Activated T-cell treated with anti-CD3 and anti-CD28 coated beads, Interleukin-2, amount 50 U/mL, for 4 hours (primary cell): ENCODE results near the gene CCDC33. TPM values are rescaled to one million over a fixed set of nuclear protein-coding genes. Genes with fewer than 3 reads are reported as not detected.

Experiments used
- ATAC-seq, 2 donors: fragments of 200-7000 bp; cut with Tn5 transposase; one replicate each; pipeline ENCODE4 v1.10.0; 2021
- DNase-seq: peaks from one replicate; pipeline ENCODE4 v3.0.0-alpha.2; 2020
- H3K27me3 Mint-ChIP-seq: one replicate; pipeline ENCODE4 v1.8.0; 2021; ENCODE audit warnings: low read depth, mixed read lengths
- H3K36me3 Mint-ChIP-seq: one replicate; pipeline ENCODE4 v1.8.0; 2022; ENCODE audit warnings: mixed read lengths; ENCODE audit not compliant: insufficient read depth
- H3K4me1 Mint-ChIP-seq: one replicate; pipeline ENCODE4 v1.8.0; 2021; ENCODE audit warnings: low read depth, mixed read lengths
- H3K4me3 Mint-ChIP-seq: one replicate; pipeline ENCODE4 v1.8.0; 2021; ENCODE audit warnings: mild to moderate bottlenecking, moderate library complexity, mixed read lengths
- H3K9me3 Mint-ChIP-seq: one replicate; pipeline ENCODE4 v1.8.0; 2021; ENCODE audit warnings: mixed read lengths
- total RNA-seq, 3 donors: library from RNA; stranded (reverse); gene quantifications; one replicate each; pipeline ENCODE4 v1.2.1, GENCODE V29; 2021

Gene CCDC33
- total RNA-seq, 3 donors from 2014 or later = not detected

DNA sequence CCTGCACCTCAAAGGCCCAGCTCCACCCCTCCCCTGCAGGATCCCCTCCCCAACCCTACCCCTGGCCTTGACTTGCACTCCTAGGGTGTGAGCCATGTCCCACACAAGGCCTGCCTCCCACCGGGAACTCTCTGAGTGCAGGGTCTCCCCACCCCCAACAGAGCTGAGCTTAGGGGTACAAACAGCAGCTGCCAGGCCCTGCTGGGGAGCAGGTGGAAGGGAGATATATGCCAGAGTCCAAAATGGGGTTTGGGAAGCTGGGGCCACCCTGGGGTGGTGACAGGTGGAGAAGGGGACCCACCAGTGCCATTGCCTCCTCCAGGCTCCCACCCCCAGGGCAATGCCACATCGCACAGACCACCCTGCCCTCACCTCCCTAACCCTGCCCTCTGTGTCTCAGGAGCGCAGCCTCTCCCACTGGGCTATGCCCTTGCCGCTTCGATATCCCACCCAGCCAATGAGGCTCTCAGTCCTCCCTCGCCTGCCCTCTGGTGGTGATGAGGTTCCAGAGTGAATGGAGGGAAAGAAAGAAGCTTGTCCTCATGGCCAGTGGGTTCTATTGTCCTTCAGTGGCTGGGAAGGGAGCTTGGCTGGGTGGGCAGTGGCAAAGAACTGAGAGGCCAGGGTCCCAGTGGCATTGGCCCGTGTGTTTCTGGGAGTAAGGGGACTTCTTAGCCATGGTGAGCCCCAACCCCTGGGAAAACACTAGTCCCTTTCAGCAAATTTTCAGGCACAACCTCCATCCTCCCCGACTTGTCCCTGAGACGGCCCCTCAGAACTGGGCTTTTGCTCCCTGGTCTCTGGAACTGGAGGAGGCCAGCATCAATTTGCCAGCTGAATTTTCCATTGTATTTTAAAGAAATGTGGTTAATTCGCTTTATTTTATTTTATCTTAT is 84.5 kb downstream of the CCDC33 start:
- Mint-ChIP-seq H3K4me1 (peaks cover 6% of the 10 kb centered on the region), H3K9me3 (no peaks in the 10 kb centered on the region), H3K27me3 (peaks cover 6% of the 10 kb centered on the region), H3K36me3 (no peaks in the 10 kb centered on the region), H3K4me3 (no peak overlapping the region)
- DNase-seq = peak; percentile 35
- ATAC-seq = no peak

DNA sequence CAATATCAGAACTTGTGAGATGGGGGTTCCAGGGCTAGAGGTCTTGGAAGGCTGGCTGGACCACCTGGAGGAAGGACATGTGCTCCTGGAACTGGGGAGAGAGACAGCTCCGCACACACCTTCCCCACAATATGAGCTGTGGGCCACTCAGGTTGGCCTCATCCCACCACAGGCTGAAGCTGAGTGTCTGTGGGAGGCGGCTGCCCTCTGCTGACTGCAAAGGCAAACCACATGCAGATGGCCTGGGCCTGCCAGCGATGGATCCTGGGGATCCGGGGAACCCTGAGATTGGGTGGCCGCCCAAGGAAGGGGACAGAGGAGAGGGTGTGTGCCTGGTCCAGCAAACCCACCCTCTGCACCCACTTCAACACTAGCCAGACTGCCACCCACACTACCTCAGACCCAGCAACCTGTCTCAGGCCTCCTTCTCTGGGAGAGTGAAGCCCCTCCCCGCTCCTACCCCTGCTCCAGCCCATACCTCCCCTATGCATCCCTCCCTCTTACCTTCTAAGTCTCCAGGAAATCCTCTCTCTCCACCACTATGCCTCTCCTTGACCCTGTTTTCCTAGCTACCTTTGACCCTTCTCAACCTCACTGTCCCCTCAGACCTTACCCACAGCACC is 86.5 kb downstream of the CCDC33 start:
- ATAC-seq (peak; percentile 78 to 82), DNase-seq (peak; percentile 36)
- Mint-ChIP-seq H3K4me3 (no peak overlapping the region), H3K36me3 (no peaks in the 10 kb centered on the region), H3K9me3 (no peaks in the 10 kb centered on the region), H3K4me1 (peaks cover 4% of the 10 kb centered on the region), H3K27me3 (peaks cover 6% of the 10 kb centered on the region)

DNA sequence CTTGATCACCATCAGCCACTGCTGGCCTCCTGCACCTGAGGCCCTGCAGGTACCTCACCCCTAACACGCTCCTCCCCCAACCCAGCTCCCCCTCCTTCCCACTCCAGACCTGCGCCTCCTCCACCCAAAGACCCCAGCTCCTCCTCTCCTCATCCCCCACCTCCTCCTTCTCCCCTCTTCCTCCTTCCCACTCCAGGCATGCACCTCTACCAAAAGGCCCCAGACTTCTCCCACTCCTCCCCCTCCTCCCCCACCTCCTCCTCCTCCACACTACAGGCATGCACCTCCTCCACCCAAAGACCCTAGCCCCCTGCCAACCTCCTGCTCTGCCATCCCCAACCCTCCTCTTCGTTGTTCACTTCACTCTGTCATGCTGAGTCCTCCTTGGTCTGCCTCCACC is 88.6 kb downstream of the CCDC33 start:
- H3K9me3 Mint-ChIP-seq = no peaks in the 10 kb centered on the region
- H3K27me3 Mint-ChIP-seq = peaks cover 6% of the 10 kb centered on the region
- H3K4me3 Mint-ChIP-seq = no peak overlapping the region
- no peak for ATAC-seq
- no peaks in the 10 kb centered on the region for H3K36me3 Mint-ChIP-seq
- H3K4me1 Mint-ChIP-seq = peaks cover 9% of the 10 kb centered on the region
- no peak for DNase-seq

DNA sequence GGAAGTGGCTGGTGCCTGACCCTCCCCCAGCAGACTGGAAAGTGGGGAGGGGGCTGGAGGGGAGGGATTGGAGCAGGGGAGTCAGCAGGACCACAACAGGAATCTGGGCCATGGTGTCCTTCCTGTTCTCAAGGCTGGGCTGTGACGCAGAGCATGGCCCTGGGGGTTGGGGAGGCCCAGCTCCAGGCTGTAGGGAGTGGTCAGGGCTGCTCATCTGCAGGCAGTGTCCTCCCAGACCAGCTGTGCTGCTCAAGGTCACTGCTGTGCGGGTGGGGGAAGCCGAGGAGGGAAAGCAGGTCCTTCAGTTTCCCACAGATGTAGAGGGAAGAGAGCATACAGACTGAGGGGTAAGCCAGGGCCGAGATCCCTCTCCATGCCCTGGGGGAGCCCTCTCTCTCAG is 90.6 kb downstream of the CCDC33 start:
- peaks cover 6% of the 10 kb centered on the region for H3K27me3 Mint-ChIP-seq

DNA sequence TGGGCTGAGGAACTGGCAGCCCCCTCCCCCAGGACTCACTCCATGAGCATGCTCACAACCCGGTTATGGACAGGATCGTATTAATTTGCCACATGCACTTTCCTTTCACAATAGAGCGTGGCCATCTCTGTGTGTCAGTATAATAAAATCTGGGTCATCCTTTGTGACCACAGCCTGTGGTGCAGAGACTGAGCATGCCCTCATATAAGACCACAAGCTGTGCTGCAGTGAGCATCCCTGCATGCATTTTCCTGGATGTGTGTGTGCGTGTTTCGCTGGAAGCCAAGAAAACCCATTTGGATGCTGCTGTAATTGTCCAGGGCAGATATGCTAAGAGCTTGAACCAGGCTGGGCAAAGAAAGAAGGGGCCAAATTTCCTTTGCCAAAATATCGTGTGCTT is 91.6 kb downstream of the CCDC33 start:
- H3K4me3 Mint-ChIP-seq = no peak overlapping the region
- ATAC-seq (no peak), DNase-seq (no peak)
- H3K4me1 Mint-ChIP-seq = peaks cover 5% of the 10 kb centered on the region
- peaks cover 6% of the 10 kb centered on the region for H3K27me3 Mint-ChIP-seq
- H3K9me3 Mint-ChIP-seq = no peaks in the 10 kb centered on the region
- no peaks in the 10 kb centered on the region for H3K36me3 Mint-ChIP-seq

More for the DNA sequence above, 90.6 kb downstream of the CCDC33 start:
- Mint-ChIP-seq H3K36me3 (no peaks in the 10 kb centered on the region), H3K9me3 (no peaks in the 10 kb centered on the region), H3K4me1 (peaks cover 5% of the 10 kb centered on the region), H3K4me3 (no peak overlapping the region)
- DNase-seq (no peak), ATAC-seq (no peak)

DNA sequence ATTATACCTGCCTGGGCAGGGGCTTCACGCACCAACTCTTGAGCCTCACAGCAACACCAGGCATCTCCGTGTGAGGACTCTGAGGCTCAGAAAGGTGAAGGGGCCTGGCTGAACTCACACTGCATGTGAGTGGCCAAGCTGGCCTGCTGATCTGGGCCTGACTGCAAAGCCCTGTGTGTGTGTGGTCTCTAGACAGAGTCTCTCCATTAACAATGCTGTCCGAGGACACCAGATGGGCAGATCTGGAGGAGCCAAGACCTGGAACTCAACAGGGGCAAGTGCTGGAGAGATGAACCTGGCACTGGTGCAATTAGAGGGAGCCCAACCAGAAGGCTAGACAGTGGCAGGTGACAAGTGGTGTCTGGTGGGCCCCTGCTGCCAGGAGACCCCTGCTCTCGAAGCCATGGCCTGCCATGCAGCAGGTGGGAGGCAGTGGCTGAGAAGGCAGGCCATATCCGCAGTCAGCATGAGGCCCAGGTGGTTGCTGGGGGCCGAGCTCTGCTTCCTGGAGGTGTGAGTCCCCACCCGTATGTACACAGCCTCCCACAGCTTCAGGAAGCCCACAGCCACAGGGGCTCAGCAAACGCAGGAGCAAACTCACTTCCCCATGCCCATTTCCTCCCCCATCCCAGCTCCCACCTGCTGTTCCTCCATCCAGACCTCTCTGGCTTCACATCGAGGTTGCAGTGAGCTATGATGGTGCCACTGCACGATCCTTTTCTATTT is 92.4 kb downstream of the CCDC33 start:
- peaks cover 5% of the 10 kb centered on the region for H3K4me1 Mint-ChIP-seq
- ATAC-seq (no peak), DNase-seq (no peak)
- peaks cover 4% of the 10 kb centered on the region for H3K27me3 Mint-ChIP-seq
- H3K9me3 Mint-ChIP-seq = no peaks in the 10 kb centered on the region
- H3K4me3 Mint-ChIP-seq = no peak overlapping the region
- H3K36me3 Mint-ChIP-seq = no peaks in the 10 kb centered on the region

DNA sequence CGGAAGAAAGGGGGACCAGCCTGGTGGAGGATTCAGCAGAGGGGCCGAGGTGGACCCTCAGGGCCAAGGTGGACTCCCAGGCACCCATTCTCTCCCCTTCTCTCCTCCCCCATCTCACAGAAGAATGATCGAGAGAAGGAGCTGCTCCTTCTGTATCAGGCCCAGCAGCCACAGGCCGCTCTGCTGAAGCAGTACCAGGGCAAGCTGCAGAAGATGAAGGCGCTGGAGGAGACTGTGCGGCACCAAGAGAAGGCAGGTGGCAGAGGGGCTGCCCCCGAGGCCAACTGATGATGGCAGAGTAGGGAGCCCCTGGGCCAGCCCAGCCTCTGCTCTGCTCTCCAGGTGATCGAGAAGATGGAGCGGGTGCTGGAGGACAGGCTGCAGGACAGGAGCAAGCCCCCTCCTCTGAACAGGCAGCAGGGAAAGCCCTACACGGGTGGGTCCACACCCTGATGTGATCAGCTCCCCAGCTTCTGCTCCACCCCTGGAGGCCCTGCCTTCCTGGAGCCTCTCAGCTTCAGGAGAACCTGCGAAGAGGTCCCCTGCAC is 94.8 kb downstream of the CCDC33 start:
- H3K27me3 Mint-ChIP-seq = no peaks in the 10 kb centered on the region
- ATAC-seq (no peak), DNase-seq (no peak)
- H3K9me3 Mint-ChIP-seq = no peaks in the 10 kb centered on the region
- no peak overlapping the region for H3K4me3 Mint-ChIP-seq
- no peaks in the 10 kb centered on the region for H3K36me3 Mint-ChIP-seq
- H3K4me1 Mint-ChIP-seq = peaks cover 5% of the 10 kb centered on the region

DNA sequence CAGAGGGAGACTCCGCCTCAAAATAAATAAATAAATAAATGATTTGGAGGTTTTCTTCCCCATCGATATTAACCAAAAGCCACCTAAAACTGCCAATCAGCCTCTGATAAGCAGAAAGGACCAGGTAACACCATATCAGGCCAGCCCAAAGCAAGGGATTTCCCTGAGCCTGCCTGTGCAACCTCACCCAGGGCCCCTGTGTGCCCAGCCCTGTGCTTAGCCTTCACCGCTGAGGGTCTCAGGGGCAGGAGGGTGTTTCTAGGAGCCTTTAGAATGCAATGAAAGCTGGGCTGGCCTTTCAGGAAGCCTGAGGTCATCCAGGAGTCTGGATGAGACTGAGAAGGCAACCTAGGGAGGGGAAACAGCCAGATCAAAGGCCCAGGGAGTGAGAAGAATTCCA is 95.9 kb downstream of the CCDC33 start:
- DNase-seq (no peak), ATAC-seq (no peak)
- H3K27me3 Mint-ChIP-seq = no peaks in the 10 kb centered on the region
- no peaks in the 10 kb centered on the region for H3K36me3 Mint-ChIP-seq
- no peak overlapping the region for H3K4me3 Mint-ChIP-seq
- H3K9me3 Mint-ChIP-seq = no peaks in the 10 kb centered on the region
- peaks cover 5% of the 10 kb centered on the region for H3K4me1 Mint-ChIP-seq

DNA sequence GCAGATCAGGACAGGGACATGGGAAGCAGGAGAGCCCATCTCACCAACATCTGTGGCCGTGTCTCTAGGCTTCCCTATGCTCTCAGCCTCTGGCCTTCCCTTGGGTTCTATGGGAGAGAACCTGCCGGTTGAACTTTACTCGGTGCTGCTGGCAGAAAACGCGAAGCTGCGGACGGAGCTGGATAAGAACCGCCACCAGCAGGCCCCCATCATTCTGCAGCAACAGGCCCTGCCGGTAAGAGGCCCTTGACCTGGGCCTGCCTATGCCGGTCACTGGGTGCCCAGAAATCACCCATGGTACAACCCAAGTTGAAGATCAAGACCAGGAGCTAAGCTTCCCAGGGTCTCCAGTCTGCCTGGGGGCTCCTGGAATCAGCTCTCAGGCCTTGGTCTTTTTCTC is 96.5 kb downstream of the CCDC33 start:
- H3K36me3 Mint-ChIP-seq = no peaks in the 10 kb centered on the region
- peaks cover 5% of the 10 kb centered on the region for H3K4me1 Mint-ChIP-seq
- no peaks in the 10 kb centered on the region for H3K27me3 Mint-ChIP-seq
- no peak overlapping the region for H3K4me3 Mint-ChIP-seq
- ATAC-seq (no peak), DNase-seq (no peak)
- H3K9me3 Mint-ChIP-seq = no peaks in the 10 kb centered on the region

DNA sequence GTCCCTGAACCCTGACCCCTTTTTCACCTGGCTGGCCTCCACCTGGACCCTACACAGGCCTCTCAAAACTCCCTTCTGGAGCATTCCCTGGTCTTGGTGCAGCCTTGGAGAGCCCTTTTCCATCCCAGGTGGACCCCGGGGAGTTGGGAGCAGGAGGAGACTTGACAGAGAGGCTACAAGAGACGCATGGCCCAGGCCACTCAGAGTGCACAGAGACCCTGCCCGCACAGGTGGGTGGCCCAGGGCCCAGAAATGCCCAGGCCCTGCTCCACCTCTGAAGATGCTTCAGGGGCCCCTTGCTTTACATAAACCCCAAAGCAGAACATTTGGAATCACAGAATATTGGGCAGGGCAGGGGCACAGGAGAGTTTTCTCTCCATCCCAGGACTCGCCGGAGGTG is 97.0 kb downstream of the CCDC33 start:
- Mint-ChIP-seq H3K4me1 (peaks cover 4% of the 10 kb centered on the region), H3K27me3 (no peaks in the 10 kb centered on the region), H3K4me3 (no peak overlapping the region), H3K36me3 (no peaks in the 10 kb centered on the region), H3K9me3 (no peaks in the 10 kb centered on the region)
- ATAC-seq (no peak), DNase-seq (no peak)

DNA sequence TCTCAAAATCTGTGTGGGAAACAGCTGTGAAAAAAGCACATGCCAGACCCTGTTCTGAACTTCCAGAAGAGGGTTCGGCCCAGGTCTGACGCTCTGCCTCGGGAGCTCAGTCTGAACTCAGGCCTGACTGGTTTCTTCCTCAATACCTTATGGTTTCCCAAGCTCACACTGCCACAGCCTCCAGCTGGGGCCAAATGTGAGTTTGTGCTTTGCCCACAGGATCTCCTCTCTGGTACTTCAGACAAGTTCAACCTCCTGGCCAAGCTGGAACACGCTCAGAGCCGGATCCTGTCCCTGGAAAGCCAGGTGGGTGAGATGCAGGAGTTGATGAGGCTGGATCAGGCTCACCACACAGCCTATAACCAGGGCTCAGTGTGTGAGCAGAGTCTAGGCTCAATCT is 97.5 kb downstream of the CCDC33 start:
- no peak for DNase-seq
- no peak for ATAC-seq
- H3K4me1 Mint-ChIP-seq = no peaks in the 10 kb centered on the region
- no peaks in the 10 kb centered on the region for H3K9me3 Mint-ChIP-seq
- H3K4me3 Mint-ChIP-seq = no peak overlapping the region
- H3K27me3 Mint-ChIP-seq = no peaks in the 10 kb centered on the region
- H3K36me3 Mint-ChIP-seq = no peaks in the 10 kb centered on the region

DNA sequence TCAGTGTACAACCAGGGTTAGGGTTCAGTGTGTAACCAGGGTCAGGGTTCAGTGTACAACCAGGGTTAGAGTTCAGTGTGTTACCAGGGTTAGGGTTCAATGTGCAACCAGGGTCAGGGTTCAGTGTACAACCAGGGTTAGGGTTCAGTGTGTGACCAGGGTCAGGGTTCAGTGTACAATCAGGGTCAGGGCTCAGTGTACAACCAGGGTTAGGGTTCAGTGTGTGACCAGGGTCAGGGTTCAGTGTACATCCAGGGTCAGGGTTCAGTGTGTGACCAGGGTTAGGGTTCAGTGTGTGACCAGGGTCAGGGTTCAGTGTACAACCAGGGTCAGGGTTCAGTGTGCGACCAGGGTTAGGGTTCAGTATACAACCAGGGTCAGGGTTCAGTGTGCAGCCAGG is 98.0 kb downstream of the CCDC33 start:
- no peak overlapping the region for H3K4me3 Mint-ChIP-seq
- DNase-seq = no peak
- no peaks in the 10 kb centered on the region for H3K27me3 Mint-ChIP-seq
- H3K9me3 Mint-ChIP-seq = no peaks in the 10 kb centered on the region
- no peaks in the 10 kb centered on the region for H3K4me1 Mint-ChIP-seq
- no peak for ATAC-seq
- no peaks in the 10 kb centered on the region for H3K36me3 Mint-ChIP-seq

DNA sequence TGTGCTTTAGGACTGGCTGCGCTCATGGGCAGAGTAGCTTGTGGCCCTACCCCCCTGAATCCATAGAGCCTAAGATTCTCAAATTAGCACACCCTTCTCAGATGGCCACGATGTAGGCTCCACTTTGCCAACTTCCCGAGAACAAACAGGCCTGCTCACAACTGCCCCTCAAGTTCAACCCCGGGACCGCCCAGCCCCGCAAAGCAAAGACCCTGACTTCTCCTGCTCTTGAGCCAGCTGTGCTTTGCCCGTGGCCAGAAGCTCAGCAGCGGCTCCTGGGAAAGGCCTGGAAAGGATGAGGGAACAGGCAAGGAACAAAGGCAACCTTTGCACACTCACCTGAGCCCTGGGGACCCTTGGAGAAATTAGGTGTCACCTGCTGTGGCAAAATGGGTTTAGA is 99.3 kb downstream of the CCDC33 start:
- Mint-ChIP-seq H3K4me3 (no peak overlapping the region), H3K36me3 (no peaks in the 10 kb centered on the region), H3K9me3 (no peaks in the 10 kb centered on the region), H3K4me1 (no peaks in the 10 kb centered on the region), H3K27me3 (no peaks in the 10 kb centered on the region)
- ATAC-seq = no peak
- DNase-seq = no peak
